HG03439 (cell line): ENCODE measurements around the gene GALNT17.

Source experiments
- ATAC-seq: cut with Tn5 transposase; IDR thresholded peaks from one replicate; pipeline ENCODE4 v1.9.1; 2021; ENCODE audit warnings: mild to moderate bottlenecking, moderate library complexity; ENCODE audit not compliant: unreplicated experiment

Gene GALNT17

GRCh38 chr7:71377469-71377868 lies 245.5 kb downstream of the GALNT17 start:
- ATAC-seq = no peak

GRCh38 chr7:71384094-71384493 lies 252.2 kb downstream of the GALNT17 start:
- ATAC-seq = no peak

GRCh38 chr7:71385330-71385729 lies 253.4 kb downstream of the GALNT17 start:
- no peak for ATAC-seq

GRCh38 chr7:71386152-71386785 lies 254.3 kb downstream of the GALNT17 start:
- no peak for ATAC-seq

GRCh38 chr7:71388181-71388580 lies 256.2 kb downstream of the GALNT17 start:
- no peak for ATAC-seq

- ATAC-seq = no peak
Observed at GRCh38 chr7:71389976-71390375, 258.0 kb downstream of the GALNT17 start.

- no peak for ATAC-seq
Observed at GRCh38 chr7:71393661-71394060, 261.7 kb downstream of the GALNT17 start.

- no peak for ATAC-seq
Observed at GRCh38 chr7:71402684-71403083, 270.7 kb downstream of the GALNT17 start.

- no peak for ATAC-seq
Observed at GRCh38 chr7:71403202-71403946, 271.4 kb downstream of the GALNT17 start.

GRCh38 chr7:71404726-71405345 lies 272.9 kb downstream of the GALNT17 start:
- ATAC-seq = no peak

- ATAC-seq = no peak
Observed at GRCh38 chr7:71408271-71408670, 276.3 kb downstream of the GALNT17 start.

- no peak for ATAC-seq
Observed at GRCh38 chr7:71409550-71410157, 277.7 kb downstream of the GALNT17 start.

- ATAC-seq = no peak
Observed at GRCh38 chr7:71411475-71411874, 279.5 kb downstream of the GALNT17 start.

GRCh38 chr7:71414490-71414889 lies 282.5 kb downstream of the GALNT17 start:
- no peak for ATAC-seq

- ATAC-seq = no peak
Observed at GRCh38 chr7:71419546-71420337, 287.8 kb downstream of the GALNT17 start.

- no peak for ATAC-seq
Observed at GRCh38 chr7:71422104-71422503, 290.2 kb downstream of the GALNT17 start.

- no peak for ATAC-seq
Observed at GRCh38 chr7:71424166-71425035, 292.5 kb downstream of the GALNT17 start.

- ATAC-seq = no peak
Observed at GRCh38 chr7:71429083-71429482, 297.1 kb downstream of the GALNT17 start.

GRCh38 chr7:71430246-71430645 lies 298.3 kb downstream of the GALNT17 start:
- ATAC-seq = no peak

GRCh38 chr7:71439321-71439720 lies 307.4 kb downstream of the GALNT17 start:
- no peak for ATAC-seq
